ENCODE results near the gene PDE6A.

The PDE6A gene

GRCh38 chr5:149828161-149829011 is 116.2 kb downstream of the PDE6A start:
- no peak overlapping the region for H3K4me3 ChIP-seq (ENCODE audit: low read length)
- no peaks in the 10 kb centered on the region for H3K9me2 ChIP-seq (replicated peaks; ENCODE audit: control insufficient read depth, low read length)
- H3K36me3 ChIP-seq (ENCODE audit: control insufficient read depth, low read length) = peaks cover 33% of the 10 kb centered on the region

GRCh38 chr5:149827546-149827945 is 117.0 kb downstream of the PDE6A start:
- Histone ChIP-seq H3K36me3 (ENCODE audit: control insufficient read depth, low read length) (peaks cover 35% of the 10 kb centered on the region), H3K4me1 (ENCODE audit: control insufficient read depth, low read length) (peaks cover 10% of the 10 kb centered on the region), H4K20me1 (ENCODE audit: control insufficient read depth, insufficient read depth, low read depth, low read length) (no peaks in the 10 kb centered on the region), H3K4me3 (ENCODE audit: low read length) (no peak overlapping the region), H3K9me2 (replicated peaks; ENCODE audit: control insufficient read depth, low read length) (no peaks in the 10 kb centered on the region), H3K4me2 (ENCODE audit: low read length) (no peak overlapping the region), H3K27ac (ENCODE audit: low read depth, low read length) (no peak overlapping the region), H3K9me3 (ENCODE audit: control insufficient read depth, insufficient read depth, low read length) (no peaks in the 10 kb centered on the region), H3K27me3 (ENCODE audit: control insufficient read depth, low read length) (no peaks in the 10 kb centered on the region), H3F3A (ENCODE audit: control insufficient read depth, insufficient read depth) (no peaks in the 10 kb centered on the region), H3K79me2 (ENCODE audit: control insufficient read depth, low read length) (no peaks in the 10 kb centered on the region)
- TF ChIP-seq EZH2phosphoT487 (IDR thresholded peaks at IDR 0.05; ENCODE audit: borderline replicate concordance, low read length) = no peak
- TF ChIP-seq, protein P1, sequence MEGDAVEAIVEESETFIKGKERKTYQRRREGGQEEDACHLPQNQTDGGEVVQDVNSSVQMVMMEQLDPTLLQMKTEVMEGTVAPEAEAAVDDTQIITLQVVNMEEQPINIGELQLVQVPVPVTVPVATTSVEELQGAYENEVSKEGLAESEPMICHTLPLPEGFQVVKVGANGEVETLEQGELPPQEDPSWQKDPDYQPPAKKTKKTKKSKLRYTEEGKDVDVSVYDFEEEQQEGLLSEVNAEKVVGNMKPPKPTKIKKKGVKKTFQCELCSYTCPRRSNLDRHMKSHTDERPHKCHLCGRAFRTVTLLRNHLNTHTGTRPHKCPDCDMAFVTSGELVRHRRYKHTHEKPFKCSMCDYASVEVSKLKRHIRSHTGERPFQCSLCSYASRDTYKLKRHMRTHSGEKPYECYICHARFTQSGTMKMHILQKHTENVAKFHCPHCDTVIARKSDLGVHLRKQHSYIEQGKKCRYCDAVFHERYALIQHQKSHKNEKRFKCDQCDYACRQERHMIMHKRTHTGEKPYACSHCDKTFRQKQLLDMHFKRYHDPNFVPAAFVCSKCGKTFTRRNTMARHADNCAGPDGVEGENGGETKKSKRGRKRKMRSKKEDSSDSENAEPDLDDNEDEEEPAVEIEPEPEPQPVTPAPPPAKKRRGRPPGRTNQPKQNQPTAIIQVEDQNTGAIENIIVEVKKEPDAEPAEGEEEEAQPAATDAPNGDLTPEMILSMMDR (IDR thresholded peaks at IDR 0.05; ENCODE audit: low read depth, low read length, poor library complexity, severe bottlenecking) = no peak

More at GRCh38 chr5:149828161-149829011, 116.2 kb downstream of the PDE6A start:
- TF ChIP-seq, protein P1 (IDR thresholded peaks at IDR 0.05; ENCODE audit: low read depth, low read length, poor library complexity, severe bottlenecking) = peak; percentile 90
- TF ChIP-seq EZH2phosphoT487 (IDR thresholded peaks at IDR 0.05; ENCODE audit: borderline replicate concordance, low read length) = no peak
- no peaks in the 10 kb centered on the region for H3K79me2 ChIP-seq (ENCODE audit: control insufficient read depth, low read length)
- H4K20me1 ChIP-seq (ENCODE audit: control insufficient read depth, insufficient read depth, low read depth, low read length) = no peaks in the 10 kb centered on the region
- no peaks in the 10 kb centered on the region for H3K27me3 ChIP-seq (ENCODE audit: control insufficient read depth, low read length)
- peaks cover 2% of the 10 kb centered on the region for H3K4me1 ChIP-seq (ENCODE audit: control insufficient read depth, low read length)
- H3K27ac ChIP-seq (ENCODE audit: low read depth, low read length) = no peak overlapping the region
- no peak overlapping the region for H3K4me2 ChIP-seq (ENCODE audit: low read length)
- H3K9me3 ChIP-seq (ENCODE audit: control insufficient read depth, insufficient read depth, low read length) = no peaks in the 10 kb centered on the region
- H3F3A ChIP-seq (ENCODE audit: control insufficient read depth, insufficient read depth) = no peaks in the 10 kb centered on the region

- Histone ChIP-seq H3K27me3 (ENCODE audit: control insufficient read depth, low read length) (no peaks in the 10 kb centered on the region), H3F3A (ENCODE audit: control insufficient read depth, insufficient read depth) (no peaks in the 10 kb centered on the region), H3K4me3 (ENCODE audit: low read length) (no peak overlapping the region), H3K4me1 (ENCODE audit: control insufficient read depth, low read length) (peaks cover 10% of the 10 kb centered on the region), H4K20me1 (ENCODE audit: control insufficient read depth, insufficient read depth, low read depth, low read length) (peaks cover 3% of the 10 kb centered on the region; the same call in 1 of the 2 replicates), H3K9me3 (ENCODE audit: control insufficient read depth, insufficient read depth, low read length) (no peaks in the 10 kb centered on the region), H3K36me3 (ENCODE audit: control insufficient read depth, low read length) (peaks cover 36% of the 10 kb centered on the region), H3K79me2 (ENCODE audit: control insufficient read depth, low read length) (no peaks in the 10 kb centered on the region), H3K27ac (ENCODE audit: low read depth, low read length) (no peak overlapping the region), H3K9me2 (replicated peaks; ENCODE audit: control insufficient read depth, low read length) (no peaks in the 10 kb centered on the region), H3K4me2 (ENCODE audit: low read length) (no peak overlapping the region)
- no peak for TF ChIP-seq EZH2phosphoT487 (IDR thresholded peaks at IDR 0.05; ENCODE audit: borderline replicate concordance, low read length)
- TF ChIP-seq, protein P1 (IDR thresholded peaks at IDR 0.05; ENCODE audit: low read depth, low read length, poor library complexity, severe bottlenecking) = no peak
Measured at GRCh38 chr5:149827086-149827485, 117.5 kb downstream of the PDE6A start.

Data from DOHH2 (cell line).